ENCODE results near the gene CELSR1. TPM values are rescaled to one million over a fixed set of nuclear protein-coding genes. Genes with fewer than 3 reads are reported as not detected.

Gene CELSR1
- polyA plus RNA-seq, 1 experiment, result 1.0 TPM

- ChIA-PET POLR2A (no interaction called here), CTCF (interaction anchor here (0.6 to 8.0 kb wide), 4 partner anchors 12 to 177 kb away, joined by 3 to 211 read pairs (median 13); partner anchors contain the start of gene CELSR1)
- Histone ChIP-seq H3K27me3 (ENCODE audit: control insufficient read depth, insufficient read depth, low read length) (no peaks in the 10 kb centered on the region), H3K4me3 (ENCODE audit: low read depth, low read length) (no peak overlapping the region), H3K36me3 (ENCODE audit: control insufficient read depth, insufficient read depth, low read length) (no peaks in the 10 kb centered on the region; the same call in none of the 2 replicates)
- no peak for TF ChIP-seq CTCF (IDR thresholded peaks at IDR 0.05; ENCODE audit: insufficient read depth, low read depth, low read length)
- no peak for DNase-seq (ENCODE audit: low read depth)
Measured at GRCh38 chr22:46369716-46370583, 167.5 kb downstream of the CELSR1 start.

- Histone ChIP-seq H3K4me3 (ENCODE audit: low read depth, low read length) (no peak overlapping the region), H3K36me3 (ENCODE audit: control insufficient read depth, insufficient read depth, low read length) (no peaks in the 10 kb centered on the region; the same call in none of the 2 replicates), H3K27me3 (ENCODE audit: control insufficient read depth, insufficient read depth, low read length) (no peaks in the 10 kb centered on the region)
- ChIA-PET POLR2A (no interaction called here), CTCF (interaction anchor here (1.1 to 8.0 kb wide), 7 partner anchors 8 to 191 kb away, joined by 3 to 211 read pairs (median 15); partner anchors contain the start of gene CELSR1)
- no peak for DNase-seq (ENCODE audit: low read depth)
- TF ChIP-seq CTCF (IDR thresholded peaks at IDR 0.05; ENCODE audit: insufficient read depth, low read depth, low read length), result no peak
Measured at GRCh38 chr22:46368871-46369715, 168.3 kb downstream of the CELSR1 start.

GRCh38 chr22:46368422-46368821, 169.0 kb downstream of the CELSR1 start:
- no peak for DNase-seq (ENCODE audit: low read depth)
- Histone ChIP-seq H3K4me3 (ENCODE audit: low read depth, low read length) (no peak overlapping the region), H3K27me3 (ENCODE audit: control insufficient read depth, insufficient read depth, low read length) (no peaks in the 10 kb centered on the region), H3K36me3 (ENCODE audit: control insufficient read depth, insufficient read depth, low read length) (no peaks in the 10 kb centered on the region; the same call in none of the 2 replicates)
- POLR2A ChIA-PET, result no interaction called here
- no peak for TF ChIP-seq CTCF (IDR thresholded peaks at IDR 0.05; ENCODE audit: insufficient read depth, low read depth, low read length)
- CTCF ChIA-PET, result interaction anchor here (0.6 to 8.0 kb wide), 23 partner anchors 9 to 373 kb away, joined by 3 to 211 read pairs (median 5); partner anchors contain the start of gene CELSR1

GRCh38 chr22:46367707-46368191, 169.7 kb downstream of the CELSR1 start:
- Histone ChIP-seq H3K4me3 (ENCODE audit: low read depth, low read length) (no peak overlapping the region), H3K27me3 (ENCODE audit: control insufficient read depth, insufficient read depth, low read length) (no peaks in the 10 kb centered on the region), H3K36me3 (ENCODE audit: control insufficient read depth, insufficient read depth, low read length) (no peaks in the 10 kb centered on the region; the same call in none of the 2 replicates)
- POLR2A ChIA-PET, result no interaction called here
- peak; percentile 97 for TF ChIP-seq CTCF (IDR thresholded peaks at IDR 0.05; ENCODE audit: insufficient read depth, low read depth, low read length)
- no peak for DNase-seq (ENCODE audit: low read depth)
- CTCF ChIA-PET, result interaction anchor here (0.6 to 8.0 kb wide), 36 partner anchors 8 to 372 kb away, joined by 3 to 211 read pairs (median 5); partner anchors contain the start of gene CELSR1
